ENCODE results near the gene DBN1. TPM values are rescaled to one million over a fixed set of nuclear protein-coding genes. Genes with fewer than 3 reads are reported as not detected.
A peak's percentile ranks its signal among the peaks of the same experiment; 100 is the strongest.

Gene DBN1
- total and polyA plus RNA-seq, 2 experiments from 2014 or later = 185 to 295 TPM

GRCh38 chr5:177459357-177459756 is 14.1 kb downstream of the DBN1 start:
- Histone ChIP-seq H3K27ac (no peak overlapping the region), H3K36me3 (peaks cover 16% of the 10 kb centered on the region), H3K27me3 (no peaks in the 10 kb centered on the region), H3K9me3 (ENCODE audit: low read depth) (no peaks in the 10 kb centered on the region), H3K4me3 (no peak overlapping the region), H3K4me1 (ENCODE audit: low read depth) (peaks cover 6% of the 10 kb centered on the region)
- no peak for DNase-seq (ENCODE audit: low read depth in 1 of 2, low spot score in 1 of 2)
- no peak for TF ChIP-seq CTCF (IDR thresholded peaks at IDR 0.05; ENCODE audit: low read depth, low read length)

GRCh38 chr5:177458912-177459350 is 14.5 kb downstream of the DBN1 start:
- peaks cover 6% of the 10 kb centered on the region for H3K4me1 ChIP-seq (ENCODE audit: low read depth)
- no peaks in the 10 kb centered on the region for H3K9me3 ChIP-seq (ENCODE audit: low read depth)
- peaks cover under 1% of the 10 kb centered on the region for H3K27me3 ChIP-seq
- no peak for TF ChIP-seq CTCF (IDR thresholded peaks at IDR 0.05; ENCODE audit: low read depth, low read length)
- H3K27ac ChIP-seq = no peak overlapping the region
- peaks cover 16% of the 10 kb centered on the region for H3K36me3 ChIP-seq
- peak in 1 of 2 donors; percentile 25 for DNase-seq (ENCODE audit: low read depth in 1 of 2, low spot score in 1 of 2)
- no peak overlapping the region for H3K4me3 ChIP-seq

GRCh38 chr5:177457852-177458681 is 15.4 kb downstream of the DBN1 start:
- Histone ChIP-seq H3K27ac (no peak overlapping the region), H3K4me3 (no peak overlapping the region), H3K9me3 (ENCODE audit: low read depth) (no peaks in the 10 kb centered on the region), H3K27me3 (peaks cover 8% of the 10 kb centered on the region), H3K4me1 (ENCODE audit: low read depth) (peaks cover 9% of the 10 kb centered on the region), H3K36me3 (peaks cover 16% of the 10 kb centered on the region)
- TF ChIP-seq CTCF (IDR thresholded peaks at IDR 0.05; ENCODE audit: low read depth, low read length) = no peak
- DNase-seq (ENCODE audit: low read depth in 1 of 2, low spot score in 1 of 2) = no peak

DNA sequence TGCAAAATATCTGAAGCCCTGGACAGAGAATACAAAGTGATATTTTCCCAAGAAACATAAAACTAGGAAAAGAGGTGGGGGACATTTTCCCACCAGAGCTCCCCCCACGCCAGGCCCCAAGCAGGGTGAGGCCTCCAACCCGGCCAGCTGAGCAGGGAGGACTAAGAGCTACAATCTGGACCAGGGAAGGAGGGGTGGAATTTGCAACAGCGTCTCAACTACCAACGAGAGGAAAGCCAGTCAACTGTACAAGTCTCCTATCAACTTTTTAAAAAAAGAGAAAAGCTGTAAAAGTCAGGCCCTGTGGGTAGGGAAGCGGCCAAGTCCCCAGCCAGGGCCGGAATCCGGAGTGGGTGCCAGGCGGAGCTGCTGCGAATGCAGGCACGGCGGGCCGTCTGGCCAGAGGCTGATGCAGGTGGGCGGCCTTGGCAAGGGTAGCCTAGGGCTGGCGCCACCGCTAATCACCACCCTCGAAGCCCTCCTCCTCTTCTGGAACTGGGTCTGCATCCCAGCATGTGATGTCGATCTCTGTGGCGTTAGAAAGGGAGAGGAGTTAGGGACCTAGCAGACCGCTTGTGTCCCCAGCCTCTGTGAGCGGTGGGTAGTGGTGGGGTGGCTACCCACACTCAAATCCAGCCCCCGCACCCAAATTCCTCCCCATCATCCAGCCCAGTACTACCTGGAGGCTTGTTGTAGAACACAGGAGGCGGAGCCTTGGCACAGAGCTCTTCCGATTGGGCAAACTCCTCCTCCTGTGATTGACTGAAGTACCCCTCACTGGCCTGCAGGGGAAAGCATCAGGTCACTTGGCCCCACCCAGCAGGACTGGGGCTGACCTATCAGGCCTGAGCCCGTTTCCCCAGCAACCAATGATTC is 16.2 kb downstream of the DBN1 start:
- Histone ChIP-seq H3K4me1 (ENCODE audit: low read depth) (peaks cover 9% of the 10 kb centered on the region), H3K9me3 (ENCODE audit: low read depth) (no peaks in the 10 kb centered on the region), H3K36me3 (peaks cover 16% of the 10 kb centered on the region), H3K27ac (peak overlapping the region; percentile 35), H3K27me3 (peaks cover 8% of the 10 kb centered on the region), H3K4me3 (no peak overlapping the region)
- DNase-seq (ENCODE audit: low read depth in 1 of 2, low spot score in 1 of 2) = peak; percentile 96 to 98
- TF ChIP-seq CTCF (IDR thresholded peaks at IDR 0.05; ENCODE audit: low read depth, low read length) = peak; percentile 52

DNA sequence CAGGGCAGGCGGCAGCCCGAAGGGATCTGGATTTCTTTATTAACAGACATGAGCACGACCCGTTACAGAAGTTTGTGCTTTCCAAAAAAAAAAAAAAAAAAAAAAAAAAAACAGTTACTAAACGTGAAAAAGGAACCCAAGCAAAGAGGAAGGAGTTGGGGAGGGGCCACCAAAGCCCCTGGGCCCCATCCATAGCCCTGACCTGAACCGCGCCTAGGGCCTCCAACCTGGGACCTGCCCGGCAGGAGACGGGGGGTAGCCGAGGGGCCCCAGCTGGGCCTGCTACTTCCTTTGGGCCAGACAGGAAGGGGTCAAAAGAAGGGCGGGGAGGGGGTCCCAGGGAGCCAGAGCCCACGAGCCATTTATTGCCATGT is 16.9 kb downstream of the DBN1 start:
- TF ChIP-seq CTCF (IDR thresholded peaks at IDR 0.05; ENCODE audit: low read depth, low read length) = no peak
- peaks cover 16% of the 10 kb centered on the region for H3K36me3 ChIP-seq
- peak overlapping the region; percentile 35 for H3K27ac ChIP-seq
- no peaks in the 10 kb centered on the region for H3K9me3 ChIP-seq (ENCODE audit: low read depth)
- H3K27me3 ChIP-seq = peaks cover 8% of the 10 kb centered on the region
- DNase-seq (ENCODE audit: low read depth in 1 of 2, low spot score in 1 of 2) = no peak
- H3K4me3 ChIP-seq = no peak overlapping the region
- peaks cover 9% of the 10 kb centered on the region for H3K4me1 ChIP-seq (ENCODE audit: low read depth)
